Activated CD4-positive, alpha-beta T cell treated with anti-CD3 and anti-CD28 coated beads, Interleukin-2, amount 50 U/mL, for 16 hours (primary cell): ENCODE measurements around the gene KHSRP.

ENCODE experiments used
- DNase-seq: peaks from one replicate; pipeline ENCODE4 v3.0.0-alpha.2; 2020

Gene KHSRP

GRCh38 chr19:6384381-6384780, 40.2 kb downstream of the KHSRP start:
- no peak for DNase-seq

- DNase-seq, result no peak
Measured at GRCh38 chr19:6383188-6383587, 41.4 kb downstream of the KHSRP start.

GRCh38 chr19:6381030-6381750, 43.4 kb downstream of the KHSRP start:
- no peak for DNase-seq

- DNase-seq, result no peak
Measured at GRCh38 chr19:6379744-6380143, 44.9 kb downstream of the KHSRP start.

GRCh38 chr19:6378486-6378885, 46.1 kb downstream of the KHSRP start:
- DNase-seq, result no peak

GRCh38 chr19:6378041-6378440, 46.6 kb downstream of the KHSRP start:
- no peak for DNase-seq

GRCh38 chr19:6376512-6377190, 48.0 kb downstream of the KHSRP start:
- DNase-seq, result no peak

- DNase-seq, result no peak
Measured at GRCh38 chr19:6375411-6376010, 49.1 kb downstream of the KHSRP start, which contains the start of gene PSPN. Gene PSPN (minus strand): TSS chr19:6375933. CDS start chr19:6375849, 84 bp downstream.

- no peak for DNase-seq
Measured at GRCh38 chr19:6374711-6375410, 49.8 kb downstream of the KHSRP start.

- no peak for DNase-seq
Measured at GRCh38 chr19:6374161-6374709, 50.4 kb downstream of the KHSRP start.

- DNase-seq, result no peak
Measured at GRCh38 chr19:6373813-6374108, 50.9 kb downstream of the KHSRP start.

- peak; percentile 99 for DNase-seq
Measured at GRCh38 chr19:6373096-6373812, 51.4 kb downstream of the KHSRP start.

GRCh38 chr19:6372594-6373095, 52.0 kb downstream of the KHSRP start, which contains the start of gene ALKBH7:
Gene ALKBH7 (plus strand): TSS chr19:6372794. CDS start chr19:6372821, 27 bp downstream.
- DNase-seq, result peak; percentile 99

GRCh38 chr19:6364353-6364752, 60.3 kb downstream of the KHSRP start:
- no peak for DNase-seq
